Endometrium (tissue), 2 donors: ENCODE measurements around the gene SLC10A3.

Source experiments
- FAIRE-seq: peaks from 2 replicates; lab custom pipeline; 2012; peaks lifted over from hg19 to GRCh38; lab: Jason Lieb, UNC
- donor health status: control.
- donor health status: control.

SLC10A3 gene, protein sequence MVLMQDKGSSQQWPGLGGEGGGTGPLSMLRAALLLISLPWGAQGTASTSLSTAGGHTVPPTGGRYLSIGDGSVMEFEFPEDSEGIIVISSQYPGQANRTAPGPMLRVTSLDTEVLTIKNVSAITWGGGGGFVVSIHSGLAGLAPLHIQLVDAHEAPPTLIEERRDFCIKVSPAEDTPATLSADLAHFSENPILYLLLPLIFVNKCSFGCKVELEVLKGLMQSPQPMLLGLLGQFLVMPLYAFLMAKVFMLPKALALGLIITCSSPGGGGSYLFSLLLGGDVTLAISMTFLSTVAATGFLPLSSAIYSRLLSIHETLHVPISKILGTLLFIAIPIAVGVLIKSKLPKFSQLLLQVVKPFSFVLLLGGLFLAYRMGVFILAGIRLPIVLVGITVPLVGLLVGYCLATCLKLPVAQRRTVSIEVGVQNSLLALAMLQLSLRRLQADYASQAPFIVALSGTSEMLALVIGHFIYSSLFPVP

DNA sequence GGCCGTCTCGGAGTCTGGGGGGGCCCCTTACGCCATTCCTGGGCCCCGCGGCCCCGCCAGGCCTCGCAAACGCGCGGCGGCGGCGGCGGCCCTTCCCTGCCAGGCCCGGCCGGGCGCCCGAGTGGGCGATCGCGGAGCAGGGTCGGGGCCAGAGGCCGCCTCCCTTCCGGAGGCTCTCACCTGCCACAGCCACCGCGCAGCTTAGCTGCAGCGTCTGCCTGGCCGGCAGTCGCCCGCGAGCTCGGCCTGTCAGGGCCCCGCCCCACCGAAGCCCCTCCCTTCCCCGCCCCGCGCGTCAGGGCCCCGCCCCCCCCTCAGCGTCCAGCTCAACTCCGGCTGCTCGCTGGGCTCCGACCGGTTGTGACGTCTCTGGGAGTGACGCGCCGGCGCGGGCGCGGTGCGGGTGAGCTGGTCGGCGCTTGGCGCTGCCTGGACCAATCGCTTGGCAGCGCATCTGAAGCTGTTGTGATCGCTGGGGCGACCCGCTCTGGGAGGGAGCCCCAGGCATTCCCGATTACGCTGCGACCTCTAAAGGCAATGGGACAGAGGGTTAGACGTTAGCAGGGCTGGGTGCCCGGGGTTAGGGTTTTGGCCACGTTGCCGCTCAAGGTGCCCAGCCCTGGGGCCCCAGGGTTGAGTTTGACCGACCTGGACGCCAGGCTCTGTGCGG, at the start of gene SLC10A3:
SLC10A3 (minus strand) TSS at position 216 of the 670 bp plus-strand sequence. CDS start 1,689 bp downstream, outside the sequence.
- no peak for FAIRE-seq

DNA sequence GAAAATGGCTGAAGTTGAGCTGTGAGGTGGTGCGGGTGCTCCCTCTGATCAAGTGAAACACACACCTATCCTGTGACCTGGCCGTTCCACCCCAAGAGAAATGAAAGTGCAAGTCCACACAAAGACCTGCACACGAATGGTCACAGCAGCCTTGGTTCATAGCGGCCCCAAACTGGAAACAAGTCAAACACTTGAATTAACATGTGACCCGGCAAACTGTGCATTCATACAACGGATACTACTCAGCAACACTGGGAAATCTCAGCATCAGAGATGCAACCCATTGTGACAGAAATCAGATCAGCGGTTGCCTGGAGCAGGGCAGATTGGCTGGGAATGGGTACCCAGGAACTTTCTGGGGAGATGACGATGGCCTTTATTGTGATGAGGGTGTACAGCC, 48.6 kb upstream of the SLC10A3 start:
- no peak for FAIRE-seq

DNA sequence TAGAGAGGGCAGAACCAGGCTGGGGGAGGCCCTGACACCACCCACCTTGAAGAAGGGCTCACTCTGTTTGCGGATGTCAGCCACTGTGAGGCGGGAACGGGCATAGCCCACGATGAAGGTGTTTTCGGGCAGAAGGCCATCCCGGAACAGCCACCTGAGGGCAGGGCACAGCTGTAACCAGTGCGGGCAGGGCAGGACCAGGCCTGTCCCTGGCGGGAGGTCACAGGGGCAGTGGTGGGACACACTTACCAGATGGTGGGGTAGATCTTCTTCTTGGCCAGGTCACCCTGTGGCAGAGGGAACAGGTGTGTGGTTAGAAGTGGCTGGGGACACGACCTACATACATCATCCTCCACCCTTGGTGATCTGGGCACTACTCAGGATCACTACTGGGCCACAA, 45.5 kb upstream of the SLC10A3 start:
- FAIRE-seq: no peak

DNA sequence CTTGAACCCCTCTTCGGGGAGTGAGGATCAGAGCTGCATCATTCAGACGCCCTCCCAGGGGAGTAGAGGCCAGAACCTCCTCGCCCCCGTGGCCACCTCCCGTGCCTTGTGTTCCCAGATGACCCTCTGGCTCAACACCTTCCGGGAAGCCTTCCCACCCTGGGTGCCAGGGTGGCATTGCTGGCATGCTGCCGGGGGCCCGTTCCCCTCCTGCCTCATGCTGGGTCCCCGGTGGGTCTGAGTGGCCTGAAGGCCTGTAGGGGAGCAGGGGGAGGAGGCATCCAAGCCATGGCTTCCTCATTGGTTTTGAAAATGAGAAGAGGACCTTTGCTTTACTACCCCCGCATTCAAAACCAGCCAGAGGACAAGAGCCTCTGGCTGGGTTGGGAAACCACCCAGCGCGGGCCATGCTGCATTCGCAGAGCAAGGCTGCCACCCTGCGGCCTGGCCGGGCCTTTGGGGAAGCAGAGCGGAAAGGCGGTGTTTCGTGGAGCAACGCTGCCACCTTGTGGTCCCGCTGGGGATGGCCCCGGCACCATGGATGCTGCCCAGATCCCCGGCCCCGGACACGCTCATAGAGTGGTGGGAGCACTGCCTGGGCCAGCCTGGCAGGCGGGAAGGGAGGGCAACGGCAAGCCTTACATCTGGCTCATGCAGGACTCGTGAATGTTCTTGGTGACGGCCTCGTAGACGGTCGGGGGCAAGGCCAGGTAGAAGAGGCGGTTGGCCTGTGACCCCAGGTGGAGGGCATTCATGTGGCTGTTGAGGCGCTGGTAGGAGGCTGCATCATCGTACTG, 44.3 kb upstream of the SLC10A3 start:
- peak; percentile 89 for FAIRE-seq

DNA sequence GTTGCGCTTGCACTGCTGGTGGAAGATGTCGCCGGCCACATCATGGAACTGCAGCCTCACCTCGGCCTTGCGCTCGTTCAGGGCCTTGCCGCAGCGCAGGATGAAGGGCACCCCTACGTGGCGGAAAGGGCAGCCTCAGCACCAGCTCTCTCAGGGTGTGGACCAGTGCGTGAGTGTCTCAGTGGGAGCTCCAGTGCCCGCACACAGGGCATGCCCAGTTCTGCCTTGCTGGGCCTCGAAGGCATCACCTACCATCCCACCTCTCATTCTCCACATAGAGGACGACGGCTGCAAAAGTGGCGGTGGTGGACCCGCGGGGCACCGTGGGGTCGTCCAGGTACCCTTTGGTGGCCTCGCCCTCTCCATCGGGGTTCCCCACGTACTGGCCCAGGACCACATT, 42.3 kb upstream of the SLC10A3 start:
- FAIRE-seq: no peak

DNA sequence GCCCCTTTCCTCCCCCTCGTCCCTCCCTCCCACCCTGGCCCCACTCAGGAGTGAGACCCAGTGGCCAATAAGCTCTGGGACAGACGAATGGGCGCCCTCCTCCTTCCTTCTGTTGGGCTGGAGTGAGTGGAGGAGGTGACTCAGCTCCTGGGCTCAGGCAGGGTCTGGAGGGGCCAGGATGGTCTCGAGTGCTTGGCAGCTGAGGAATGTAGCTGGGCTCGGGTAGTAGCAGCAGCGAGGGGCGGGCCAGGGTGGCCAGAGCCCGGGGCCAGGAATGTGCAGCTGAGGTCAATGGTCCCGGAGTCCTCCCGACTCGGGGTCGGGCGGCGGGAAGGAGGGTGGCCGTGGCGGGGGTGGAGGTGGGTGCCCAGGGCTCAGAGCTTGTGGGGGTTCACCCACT, 41.2 kb upstream of the SLC10A3 start:
- no peak for FAIRE-seq

DNA sequence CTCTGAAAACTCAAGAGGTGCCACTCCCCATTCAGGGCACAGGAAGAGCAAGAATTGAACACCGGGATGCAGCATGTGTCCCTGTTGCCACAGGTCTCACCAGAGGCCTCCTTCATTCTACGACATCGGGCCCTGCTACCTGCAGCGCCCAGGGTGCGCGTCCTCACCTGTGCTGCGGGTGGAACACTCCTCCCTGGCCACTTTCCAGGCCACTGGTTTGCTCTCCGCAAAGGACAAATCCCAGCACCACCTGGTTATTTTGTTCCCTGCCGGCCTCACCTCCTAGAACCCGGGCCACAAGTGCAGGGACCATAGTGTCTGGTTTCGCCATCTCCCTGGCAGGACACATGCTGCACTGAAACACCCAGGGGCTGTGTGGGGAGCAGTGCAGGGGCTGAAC, 39.9 kb upstream of the SLC10A3 start:
- FAIRE-seq: no peak

DNA sequence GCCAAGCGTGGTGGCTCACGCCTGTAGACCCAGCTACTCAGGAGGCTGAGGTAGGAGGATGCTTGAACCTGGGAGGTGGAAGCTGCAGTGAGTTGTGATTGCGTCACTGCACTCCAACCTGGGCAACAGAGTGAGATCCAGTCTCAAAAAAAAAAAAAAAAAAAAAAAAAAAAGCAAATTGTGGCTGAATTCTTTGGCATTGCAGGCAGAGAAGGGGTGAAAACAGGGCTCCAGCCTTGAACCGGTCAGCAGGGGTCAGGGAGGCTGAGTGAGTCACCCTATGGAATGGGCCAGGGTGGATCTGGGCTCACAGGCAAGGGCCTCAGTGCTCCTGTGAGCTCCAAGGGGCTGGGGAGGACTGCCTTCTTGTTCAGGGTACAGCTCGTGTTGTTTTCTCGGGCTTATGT, 38.8 kb upstream of the SLC10A3 start:
- no peak for FAIRE-seq

DNA sequence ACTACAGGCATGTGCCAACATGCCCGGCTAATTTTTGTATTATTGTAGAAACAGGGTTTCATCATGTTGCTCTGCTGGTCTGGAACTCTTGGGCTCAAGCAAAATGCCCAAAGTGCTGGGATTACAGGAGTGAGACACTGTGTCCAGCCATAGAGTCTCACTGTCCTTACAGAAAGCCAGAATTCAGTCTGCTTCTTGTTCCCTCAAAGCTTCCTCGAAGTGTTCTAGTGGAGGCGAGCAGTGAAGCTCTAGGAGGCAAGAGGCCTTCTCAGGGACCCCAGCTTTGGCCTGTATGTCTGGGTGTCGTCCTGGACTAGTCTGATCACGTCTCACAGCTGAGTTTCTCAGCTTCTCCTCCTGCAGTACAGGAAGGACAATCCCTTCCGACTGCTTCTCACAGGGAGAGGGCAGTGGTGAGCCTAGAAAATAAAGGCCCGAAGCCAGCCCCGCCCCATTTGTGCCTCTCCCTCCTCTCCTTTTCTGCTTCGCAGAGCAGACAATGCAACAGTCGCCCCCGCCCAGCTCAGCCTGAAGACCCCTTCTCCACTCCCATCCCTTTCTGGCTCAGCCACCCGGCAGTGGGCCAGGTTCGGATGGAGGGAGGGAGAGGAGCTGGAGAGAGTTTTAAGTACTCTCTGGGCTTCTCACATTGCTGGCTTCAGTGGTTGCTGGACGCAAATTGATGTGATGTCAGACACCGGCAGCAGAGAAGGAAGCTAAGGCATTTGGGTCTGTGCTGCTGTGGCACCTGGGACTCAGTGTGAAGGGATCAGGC, 36.7 kb upstream of the SLC10A3 start:
- FAIRE-seq: no peak

DNA sequence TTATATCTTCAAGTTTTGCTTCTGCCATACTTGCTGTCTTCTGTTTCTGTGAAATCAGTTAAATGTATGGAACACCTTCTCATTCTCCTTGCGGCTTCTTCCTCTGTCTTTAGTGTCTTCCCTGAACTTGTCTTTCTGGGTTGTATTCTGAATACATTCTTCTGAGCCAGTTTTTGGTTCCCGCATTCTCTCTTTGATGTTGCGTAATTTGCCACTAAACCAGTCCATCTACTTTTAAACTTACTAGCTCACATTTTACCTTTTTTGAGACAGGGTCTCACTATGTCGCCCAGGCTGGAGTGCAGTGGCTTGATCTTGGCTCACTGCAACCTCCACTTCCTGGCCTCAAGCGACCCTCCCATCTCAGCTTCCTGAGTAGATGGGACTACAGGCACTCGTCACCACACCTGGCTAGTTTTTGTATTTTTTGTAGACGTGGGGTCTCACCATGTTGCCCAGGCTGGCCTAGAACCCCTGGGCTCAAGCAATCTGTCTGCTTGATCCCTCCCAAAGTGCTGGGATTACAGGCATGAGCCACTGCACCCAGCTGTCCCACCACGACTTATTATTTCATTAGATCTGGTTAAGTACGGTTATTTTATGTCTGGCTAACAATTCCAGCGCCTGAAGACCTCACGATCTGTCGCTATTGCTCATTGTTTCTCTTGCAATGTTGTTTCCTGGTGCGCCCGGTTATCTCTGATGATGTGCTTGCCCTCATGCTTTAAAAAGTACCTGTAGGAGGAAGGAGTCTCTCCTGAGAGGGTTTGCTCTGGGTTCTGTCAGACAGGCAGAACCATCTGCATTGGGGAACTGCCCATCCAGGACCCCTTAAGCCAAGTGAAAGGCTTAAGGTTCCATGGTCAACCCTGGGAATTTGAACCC, 35.4 kb upstream of the SLC10A3 start:
- no peak for FAIRE-seq

DNA sequence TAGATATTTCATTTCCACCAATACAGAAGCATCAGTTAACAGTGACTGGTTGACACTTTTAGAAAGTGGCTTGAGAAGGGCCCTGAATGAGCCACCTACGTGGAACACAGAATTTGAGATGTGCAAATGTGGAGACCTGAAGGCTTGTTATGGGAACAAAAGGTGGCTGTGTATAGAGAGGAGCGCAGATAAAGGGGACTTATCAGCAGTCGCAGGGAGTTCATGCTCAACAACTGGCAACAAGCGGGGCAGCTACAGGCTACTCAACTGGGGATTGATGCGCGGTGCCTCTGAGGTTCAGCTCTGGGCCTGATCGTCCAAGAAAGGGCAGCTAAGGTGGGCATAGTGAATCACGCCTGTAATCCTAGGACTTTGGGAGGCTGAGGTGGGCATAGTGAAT, 29.0 kb upstream of the SLC10A3 start:
- no peak for FAIRE-seq

DNA sequence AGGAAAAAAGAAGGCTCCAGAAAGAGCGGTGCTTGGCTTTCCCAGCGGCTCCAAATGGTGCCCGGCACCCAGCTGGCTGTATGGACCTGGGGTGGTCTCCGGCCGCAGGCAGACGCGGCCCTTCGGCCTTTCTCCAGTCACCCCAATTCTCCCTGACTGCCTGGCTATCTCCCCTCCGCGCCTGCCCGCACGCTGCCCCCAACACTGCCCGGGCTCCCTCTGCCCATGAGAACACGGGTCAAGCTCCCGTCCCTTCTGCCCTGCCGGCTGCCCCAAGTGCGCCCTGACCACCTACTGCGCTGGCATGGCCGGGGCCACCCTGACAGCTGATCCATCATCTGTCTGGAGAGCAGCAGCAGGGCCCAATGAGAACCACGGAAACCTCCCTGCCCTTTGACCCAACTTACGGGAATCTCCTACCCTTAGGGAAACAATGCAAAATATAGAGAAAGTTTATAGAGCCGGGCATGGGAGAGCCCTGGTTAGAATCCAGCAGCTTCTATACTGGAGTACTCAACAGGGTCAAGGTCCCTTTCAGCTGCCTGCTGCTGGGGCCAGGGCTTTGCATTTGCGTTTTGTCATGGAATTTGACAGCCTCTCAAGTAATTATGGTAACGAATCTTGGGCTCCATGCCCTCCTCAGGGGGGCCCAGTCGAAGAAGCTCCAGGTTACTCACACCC, 26.8 kb upstream of the SLC10A3 start:
- no peak for FAIRE-seq

DNA sequence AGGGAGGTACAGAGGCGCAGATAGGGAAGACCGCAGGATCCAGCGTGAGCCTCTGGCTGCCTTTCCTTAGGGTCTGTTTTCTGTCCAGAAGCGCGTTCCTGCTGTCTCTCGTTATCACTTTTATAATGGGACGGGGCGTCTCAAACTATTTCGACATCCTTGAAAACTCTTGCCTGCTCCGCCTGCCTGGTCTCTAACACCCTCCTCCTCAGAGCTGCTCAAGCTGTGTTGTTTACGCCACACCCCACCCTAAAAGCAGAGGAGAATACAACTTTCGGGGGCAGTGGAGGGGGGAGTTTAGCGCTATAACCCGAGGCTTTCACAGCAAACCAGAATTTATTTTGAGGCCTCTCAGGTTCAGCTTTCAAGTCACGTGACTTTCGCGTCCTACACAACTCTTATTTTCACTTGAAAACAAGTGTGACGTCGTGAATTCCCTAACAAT, 26.2 kb upstream of the SLC10A3 start:
- FAIRE-seq: no peak

DNA sequence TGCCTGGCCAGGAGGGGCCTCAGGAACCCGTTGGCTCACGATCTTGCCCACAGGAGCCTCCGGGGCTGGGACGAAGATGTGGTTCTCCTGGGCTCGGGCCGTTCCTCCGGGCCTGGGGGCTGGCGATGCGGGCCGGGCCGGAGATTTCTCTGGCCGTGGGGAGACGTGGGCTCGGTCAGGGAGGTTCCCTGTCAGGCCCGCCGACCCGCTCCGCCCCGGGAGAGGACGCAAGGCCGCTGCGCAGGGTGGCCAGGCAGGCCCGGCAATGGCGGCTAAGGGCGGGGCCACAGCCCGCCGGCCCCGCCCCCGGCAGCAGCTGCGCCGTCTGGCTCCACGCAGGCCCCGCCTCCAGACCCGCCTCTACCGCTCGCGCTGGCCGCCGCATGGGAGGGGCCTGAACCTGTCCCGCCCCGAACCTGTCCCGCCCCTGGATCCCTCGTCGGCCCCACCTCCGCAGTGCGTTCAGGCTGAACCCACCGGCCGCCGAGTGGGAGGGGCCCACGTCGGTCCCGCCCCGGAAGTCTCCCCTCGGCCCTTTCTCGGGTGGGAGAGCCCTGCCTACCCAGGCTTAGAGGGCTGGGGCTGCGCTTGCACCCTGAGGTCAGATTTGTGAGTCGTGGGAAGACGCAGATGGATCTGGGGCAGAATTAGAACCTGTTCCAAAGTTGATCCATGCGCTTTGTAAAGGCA, 25.7 kb upstream of the SLC10A3 start, which contains the start of gene FAM3A:
FAM3A (minus strand) TSS at position 267 of the 690 bp plus-strand sequence. CDS start 460 bp downstream, outside the sequence.
- no peak for FAIRE-seq

DNA sequence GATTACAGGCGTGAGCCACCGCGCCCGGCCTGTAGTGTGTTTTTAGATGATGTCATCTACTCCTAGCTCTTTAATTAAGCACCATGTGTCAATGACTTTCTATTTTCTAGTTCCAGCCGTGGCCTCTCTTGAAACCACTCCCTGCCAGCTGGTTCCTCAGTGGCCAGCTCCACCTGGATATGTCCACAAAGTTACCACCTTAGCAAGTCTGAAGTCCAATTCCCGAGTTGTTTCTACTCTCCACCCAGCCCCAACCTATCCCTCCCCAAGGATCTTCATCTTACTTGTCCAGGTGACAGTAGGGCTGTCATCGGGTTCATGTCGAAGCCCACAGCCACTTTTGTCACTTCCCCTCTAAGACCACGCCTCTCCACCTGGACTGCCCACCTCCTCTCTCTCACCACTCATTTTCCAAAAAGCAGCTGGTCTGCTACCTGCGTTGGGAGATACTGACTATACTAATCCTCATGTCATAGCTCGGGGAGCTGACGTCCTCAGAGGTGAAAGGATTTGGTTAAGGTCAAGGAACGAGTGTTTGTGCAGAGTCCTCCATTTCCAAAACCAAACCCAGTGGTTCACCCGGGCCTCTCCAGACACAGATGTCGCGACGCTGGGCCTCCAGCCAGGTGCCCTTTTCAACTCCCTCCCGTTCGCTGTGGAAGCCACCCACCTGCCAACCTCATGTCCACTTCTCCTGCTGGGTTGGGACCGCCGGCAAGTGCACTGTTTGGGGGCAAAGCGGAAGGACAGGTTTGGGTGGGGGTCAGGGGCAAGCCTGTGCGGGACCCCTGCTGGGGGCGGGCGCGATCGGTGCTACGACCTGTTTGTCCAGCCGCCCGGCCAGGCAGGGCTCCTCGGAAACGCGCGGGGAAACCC, 24.9 kb upstream of the SLC10A3 start:
- no peak for FAIRE-seq

DNA sequence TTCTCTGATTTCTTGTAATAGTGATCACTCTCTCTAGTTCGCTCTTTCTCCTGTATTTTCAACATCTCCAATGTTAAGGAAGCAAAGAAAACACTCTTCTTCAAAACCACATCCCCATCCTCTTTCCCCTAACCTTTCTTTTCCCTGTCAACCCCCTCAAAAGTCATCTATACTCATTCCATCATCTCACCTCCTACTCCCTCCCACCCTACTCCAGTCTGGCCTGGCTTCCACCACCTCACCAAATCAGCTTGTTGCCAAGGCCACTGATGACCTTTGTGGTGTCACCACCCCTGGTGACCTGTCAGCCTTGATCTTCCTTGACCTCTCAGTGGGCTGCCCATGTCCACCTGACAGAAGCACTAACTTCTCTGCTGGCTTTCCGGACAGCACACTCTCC, 23.3 kb upstream of the SLC10A3 start:
- no peak for FAIRE-seq

DNA sequence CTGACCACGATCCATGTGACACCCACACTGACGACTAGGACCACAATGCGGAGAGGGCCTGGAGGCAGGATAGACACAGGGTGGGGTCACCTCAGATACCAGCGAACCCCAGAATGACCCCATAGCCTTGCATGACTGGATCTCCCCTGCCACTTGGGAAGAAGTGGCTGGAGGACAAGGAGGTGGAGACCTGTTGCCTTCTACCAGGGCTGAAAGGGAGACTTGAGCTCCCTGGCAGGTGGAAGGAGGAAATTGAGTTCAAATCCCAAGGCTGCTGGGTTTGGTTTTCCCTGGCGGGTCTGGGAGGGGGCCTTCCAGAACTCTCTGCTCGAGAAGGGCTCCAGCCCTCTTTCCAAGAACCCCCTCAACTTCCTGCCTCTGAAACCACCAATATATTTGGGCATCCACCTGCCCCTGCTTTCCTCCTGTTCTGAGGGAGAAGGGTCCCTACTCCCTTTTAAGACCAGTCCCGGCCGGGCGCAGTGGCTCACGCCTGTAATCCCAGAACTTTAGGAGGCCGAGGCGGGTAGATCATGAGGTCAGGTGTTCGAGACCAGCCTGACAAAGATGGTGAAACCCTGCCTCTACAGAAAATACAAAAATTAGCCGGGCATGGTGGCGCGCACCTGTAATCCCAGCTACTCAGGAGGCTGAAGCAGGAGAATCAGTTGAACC, 22.6 kb upstream of the SLC10A3 start:
- FAIRE-seq: no peak

DNA sequence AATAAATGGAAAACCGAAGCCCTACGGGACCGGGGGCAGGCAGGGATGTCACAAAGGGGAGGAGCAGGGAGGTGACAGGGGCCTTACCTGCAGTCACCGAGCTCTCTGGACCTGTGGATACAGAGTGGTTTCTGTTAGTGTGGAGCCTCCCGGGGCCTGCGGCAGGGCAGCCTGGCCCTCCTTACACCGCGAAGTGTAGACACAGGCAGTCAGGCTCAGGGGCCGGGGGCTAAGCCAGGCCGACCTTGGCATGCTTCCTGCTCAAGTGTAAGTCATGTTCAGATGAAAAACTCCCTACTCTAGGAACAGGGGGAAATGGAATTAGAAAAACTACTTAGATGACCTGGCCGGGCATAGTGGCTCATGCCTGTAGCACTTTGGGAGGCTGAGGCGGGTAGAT, 21.3 kb upstream of the SLC10A3 start:
- no peak for FAIRE-seq
